Nephron (organoid): ENCODE results near the gene EEF2K.
A peak's percentile ranks its signal among the peaks of the same experiment; 100 is the strongest.

Experiments used
- H3K27ac Mint-ChIP-seq, 3 experiments: 2 replicates each; pipeline ENCODE4 v1.8.0; 2020; ENCODE audit warnings: mixed read lengths in 3 of 3, mild to moderate bottlenecking in 2 of 3, moderate library complexity in 1 of 3
- H3K27me3 Mint-ChIP-seq: 2 replicates; pipeline ENCODE4 v1.8.0; 2021; ENCODE audit warnings: low read depth, mild to moderate bottlenecking, moderate library complexity, mixed read lengths
- H3K36me3 Mint-ChIP-seq: 2 replicates; pipeline ENCODE4 v1.8.0; 2020; ENCODE audit warnings: low read depth, mixed read lengths
- H3K4me1 Mint-ChIP-seq: 2 replicates; pipeline ENCODE4 v1.8.0; 2020; ENCODE audit warnings: mixed read lengths
- H3K4me3 Mint-ChIP-seq, 3 experiments: 2 replicates each; pipeline ENCODE4 v1.8.0; 2020; ENCODE audit warnings: mild to moderate bottlenecking in 3 of 3, mixed read lengths in 3 of 3, moderate library complexity in 2 of 3
- H3K9me3 Mint-ChIP-seq: 2 replicates; pipeline ENCODE4 v1.8.0; 2020; ENCODE audit warnings: mixed read lengths
- CTCF ChIP-seq, 3 experiments: fragments of 200-600 bp; sonication (generic); IDR thresholded peaks; one replicate each; pipeline ENCODE4 v1.5.0; 2021; ENCODE audit warnings: antibody characterized with exemption in 3 of 3; ENCODE audit not compliant: unreplicated experiment in 3 of 3

The EEF2K gene

GRCh38 chr16:22222998-22223397, 16.9 kb downstream of the EEF2K start:
- Mint-ChIP-seq H3K4me3 (no peak overlapping the region), H3K27ac (no peak overlapping the region), H3K4me1 (peaks cover 13% of the 10 kb centered on the region), H3K36me3 (no peaks in the 10 kb centered on the region), H3K9me3 (no peaks in the 10 kb centered on the region), H3K27me3 (no peaks in the 10 kb centered on the region)
- no peak for TF ChIP-seq CTCF (IDR thresholded peaks at IDR 0.05; ENCODE audit: unreplicated experiment in 3 of 3)

- Mint-ChIP-seq H3K36me3 (peaks cover 4% of the 10 kb centered on the region), H3K27ac (no peak overlapping the region), H3K9me3 (no peaks in the 10 kb centered on the region), H3K4me3 (no peak overlapping the region), H3K4me1 (peaks cover 14% of the 10 kb centered on the region), H3K27me3 (no peaks in the 10 kb centered on the region)
- no peak for TF ChIP-seq CTCF (IDR thresholded peaks at IDR 0.05; ENCODE audit: unreplicated experiment in 3 of 3)
Observed at GRCh38 chr16:22225060-22225459, 19.0 kb downstream of the EEF2K start.

DNA sequence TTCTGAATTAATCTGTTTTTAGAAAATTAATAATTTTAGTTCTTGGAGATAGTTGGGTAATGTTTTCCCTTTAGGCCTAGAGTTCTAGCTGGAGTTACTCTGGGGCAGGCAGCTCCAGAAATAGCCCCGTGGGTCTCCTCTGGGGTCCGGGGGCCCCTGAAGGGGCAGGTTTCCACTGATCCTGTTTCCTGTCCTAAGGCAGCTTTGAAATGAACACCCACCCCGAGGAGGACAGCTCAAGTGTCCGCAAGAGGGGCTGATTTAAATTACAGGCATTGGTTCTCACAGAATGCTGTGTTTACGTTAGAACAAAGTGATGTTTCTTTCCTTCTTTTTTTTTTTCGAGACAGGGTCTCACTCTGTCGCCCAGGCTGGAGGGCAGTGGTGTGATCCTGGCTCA, 23.8 kb downstream of the EEF2K start:
- Mint-ChIP-seq H3K4me1 (peaks cover 10% of the 10 kb centered on the region), H3K4me3 (no peak overlapping the region), H3K36me3 (peaks cover 8% of the 10 kb centered on the region), H3K9me3 (no peaks in the 10 kb centered on the region), H3K27ac (peak overlapping the region in 1 of 3 experiments; percentile 40), H3K27me3 (no peaks in the 10 kb centered on the region)
- no peak for TF ChIP-seq CTCF (IDR thresholded peaks at IDR 0.05; ENCODE audit: unreplicated experiment in 3 of 3)

DNA sequence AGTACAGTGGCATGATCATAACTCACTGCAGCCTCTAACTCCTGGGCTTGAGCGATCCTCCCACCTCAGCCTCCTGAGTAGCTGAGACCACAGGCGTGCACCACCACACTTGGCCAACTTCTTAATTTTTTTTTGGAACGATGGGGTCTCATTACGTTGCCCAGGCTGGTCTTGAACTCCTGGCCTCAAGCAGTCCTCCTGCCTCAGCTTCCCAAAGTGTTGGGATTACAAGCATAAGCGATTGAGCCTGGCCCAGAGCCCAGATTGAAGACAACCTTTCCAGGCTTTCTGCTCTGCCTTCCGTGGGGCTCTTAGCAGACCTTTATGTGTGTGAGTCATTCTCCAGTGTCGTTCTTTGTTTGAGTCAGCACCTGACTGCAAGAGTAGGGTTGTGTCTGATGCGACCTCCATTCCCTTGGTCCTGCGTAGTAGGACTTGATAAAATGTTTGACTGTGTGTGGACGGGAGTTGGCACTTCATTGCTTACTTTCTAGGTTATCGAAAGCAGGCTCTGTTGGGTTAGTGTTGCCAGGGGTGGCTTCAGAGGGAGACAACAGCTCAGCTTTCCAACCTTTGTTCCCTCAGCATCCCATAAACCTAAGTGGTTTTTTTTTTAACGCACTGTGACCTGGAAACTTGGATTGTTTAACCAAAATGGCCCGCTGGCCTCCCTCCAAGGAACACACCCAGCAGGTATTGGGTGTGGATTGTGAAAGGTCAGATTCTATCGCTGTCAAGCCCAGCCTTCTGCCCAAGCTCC, 26.4 kb downstream of the EEF2K start:
- Mint-ChIP-seq H3K36me3 (peaks cover 8% of the 10 kb centered on the region), H3K27ac (peak overlapping the region; percentile 29 to 54 (median 34)), H3K4me1 (peaks cover 10% of the 10 kb centered on the region), H3K4me3 (no peak overlapping the region), H3K27me3 (no peaks in the 10 kb centered on the region), H3K9me3 (no peaks in the 10 kb centered on the region)
- TF ChIP-seq CTCF (IDR thresholded peaks at IDR 0.05; ENCODE audit: unreplicated experiment in 3 of 3) = no peak

DNA sequence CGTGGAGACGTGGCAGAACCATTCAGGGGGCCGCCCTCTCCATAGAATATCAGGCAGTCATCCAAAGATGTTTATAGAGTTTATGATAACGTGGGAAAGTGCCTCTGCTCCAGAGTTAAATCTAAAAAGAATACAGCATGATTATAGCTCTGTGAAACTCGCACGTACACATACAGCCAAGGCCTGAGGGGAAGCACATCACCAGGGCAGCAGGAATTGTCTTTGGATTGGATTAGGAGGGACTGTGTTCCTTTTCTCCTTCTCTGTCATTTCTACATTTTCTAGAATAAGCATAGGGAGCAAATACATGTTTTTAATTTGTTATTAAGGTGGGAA, 26.9 kb downstream of the EEF2K start:
- peaks cover 8% of the 10 kb centered on the region for H3K36me3 Mint-ChIP-seq
- H3K27me3 Mint-ChIP-seq = no peaks in the 10 kb centered on the region
- H3K27ac Mint-ChIP-seq = peak overlapping the region in 1 of 3 experiments; percentile 29
- H3K4me1 Mint-ChIP-seq = peaks cover 10% of the 10 kb centered on the region
- TF ChIP-seq CTCF (IDR thresholded peaks at IDR 0.05; ENCODE audit: unreplicated experiment in 3 of 3) = no peak
- no peak overlapping the region for H3K4me3 Mint-ChIP-seq
- H3K9me3 Mint-ChIP-seq = no peaks in the 10 kb centered on the region
